ENCODE measurements around the gene FGD3. TPM values are rescaled to one million over a fixed set of nuclear protein-coding genes. Genes with fewer than 3 reads are reported as not detected.

Gene FGD3
- total RNA-seq, 1 experiment from 2014 or later, result 89.0 TPM

GRCh38 chr9:93026640-93027039 lies 79.3 kb downstream of the FGD3 start:
- CTCF ChIA-PET, result no interaction called here
- BruUV-seq (replicated peaks), result no TSS peak

GRCh38 chr9:93027750-93028149 lies 80.4 kb downstream of the FGD3 start:
- Histone ChIP-seq H3F3A (ENCODE audit: insufficient read depth, low read depth) (no peaks in the 10 kb centered on the region), H3K27ac (no peak overlapping the region), H3K27me3 (ENCODE audit: insufficient read depth, low read depth) (no peaks in the 10 kb centered on the region), H3K9me2 (ENCODE audit: insufficient read depth) (no peaks in the 10 kb centered on the region), H2AFZ (no peak overlapping the region), H3K9me3 (ENCODE audit: insufficient read depth, low read depth) (no peaks in the 10 kb centered on the region), H3K4me1 (replicated peaks; ENCODE audit: insufficient read depth) (no peaks in the 10 kb centered on the region), H3K79me2 (ENCODE audit: low read depth) (no peaks in the 10 kb centered on the region), H3K4me2 (no peak overlapping the region), H3K36me3 (ENCODE audit: low read depth) (no peaks in the 10 kb centered on the region), H3K4me3 (no peak overlapping the region), H4K20me1 (ENCODE audit: insufficient read depth) (no peaks in the 10 kb centered on the region)
- CTCF ChIA-PET, result no interaction called here
- TF ChIP-seq, protein P1, sequence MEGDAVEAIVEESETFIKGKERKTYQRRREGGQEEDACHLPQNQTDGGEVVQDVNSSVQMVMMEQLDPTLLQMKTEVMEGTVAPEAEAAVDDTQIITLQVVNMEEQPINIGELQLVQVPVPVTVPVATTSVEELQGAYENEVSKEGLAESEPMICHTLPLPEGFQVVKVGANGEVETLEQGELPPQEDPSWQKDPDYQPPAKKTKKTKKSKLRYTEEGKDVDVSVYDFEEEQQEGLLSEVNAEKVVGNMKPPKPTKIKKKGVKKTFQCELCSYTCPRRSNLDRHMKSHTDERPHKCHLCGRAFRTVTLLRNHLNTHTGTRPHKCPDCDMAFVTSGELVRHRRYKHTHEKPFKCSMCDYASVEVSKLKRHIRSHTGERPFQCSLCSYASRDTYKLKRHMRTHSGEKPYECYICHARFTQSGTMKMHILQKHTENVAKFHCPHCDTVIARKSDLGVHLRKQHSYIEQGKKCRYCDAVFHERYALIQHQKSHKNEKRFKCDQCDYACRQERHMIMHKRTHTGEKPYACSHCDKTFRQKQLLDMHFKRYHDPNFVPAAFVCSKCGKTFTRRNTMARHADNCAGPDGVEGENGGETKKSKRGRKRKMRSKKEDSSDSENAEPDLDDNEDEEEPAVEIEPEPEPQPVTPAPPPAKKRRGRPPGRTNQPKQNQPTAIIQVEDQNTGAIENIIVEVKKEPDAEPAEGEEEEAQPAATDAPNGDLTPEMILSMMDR (conservative IDR thresholded peaks at IDR 0.05), result no peak
- POLR2A ChIA-PET (ENCODE audit: unreplicated experiment), result interaction anchor here (0.7 kb wide), 2 partner anchors 115 to 195 kb away, joined by 12 read pairs; no protein-coding TSS in a partner anchor
- no TSS peak for BruUV-seq (replicated peaks)
- intact Hi-C loops (cut with micrococcal nuclease; ENCODE audit: unreplicated experiment), result no loop called here
- DNase-seq, result no peak

More at GRCh38 chr9:93026640-93027039, 79.3 kb downstream of the FGD3 start:
- intact Hi-C loops (cut with micrococcal nuclease; ENCODE audit: unreplicated experiment), result no loop called here
- H3K4me2 ChIP-seq, result no peak overlapping the region
- H3K4me1 ChIP-seq (replicated peaks; ENCODE audit: insufficient read depth), result no peaks in the 10 kb centered on the region
- POLR2A ChIA-PET (ENCODE audit: unreplicated experiment), result no interaction called here
- no peaks in the 10 kb centered on the region for H4K20me1 ChIP-seq (ENCODE audit: insufficient read depth)
- no peak for DNase-seq
- no peaks in the 10 kb centered on the region for H3K27me3 ChIP-seq (ENCODE audit: insufficient read depth, low read depth)
- H3K4me3 ChIP-seq, result no peak overlapping the region
- H3F3A ChIP-seq (ENCODE audit: insufficient read depth, low read depth), result no peaks in the 10 kb centered on the region
- no peaks in the 10 kb centered on the region for H3K9me3 ChIP-seq (ENCODE audit: insufficient read depth, low read depth)
- H3K27ac ChIP-seq, result no peak overlapping the region
- no peaks in the 10 kb centered on the region for H3K36me3 ChIP-seq (ENCODE audit: low read depth)
- no peaks in the 10 kb centered on the region for H3K9me2 ChIP-seq (ENCODE audit: insufficient read depth)
- no peak for TF ChIP-seq EZH2 (IDR thresholded peaks at IDR 0.05; ENCODE audit: low read depth)
- TF ChIP-seq, protein P1 (conservative IDR thresholded peaks at IDR 0.05), result no peak
- no peak overlapping the region for H2AFZ ChIP-seq
- H3K79me2 ChIP-seq (ENCODE audit: low read depth), result no peaks in the 10 kb centered on the region

- no peaks in the 10 kb centered on the region for H3K27me3 ChIP-seq (ENCODE audit: insufficient read depth, low read depth)
- no peaks in the 10 kb centered on the region for H3F3A ChIP-seq (ENCODE audit: insufficient read depth, low read depth)
- H3K27ac ChIP-seq, result no peak overlapping the region
- intact Hi-C loops (cut with micrococcal nuclease; ENCODE audit: unreplicated experiment), result no loop called here
- H3K9me3 ChIP-seq (ENCODE audit: insufficient read depth, low read depth), result no peaks in the 10 kb centered on the region
- ChIA-PET POLR2A (ENCODE audit: unreplicated experiment) (interaction anchor here (0.7 kb wide), 2 partner anchors 114 to 196 kb away, joined by 12 read pairs; no protein-coding TSS in a partner anchor), CTCF (interaction anchor here (0.6 kb wide), 1 partner anchor 14 kb away, joined by 17 read pairs; no protein-coding TSS in a partner anchor)
- no peaks in the 10 kb centered on the region for H3K79me2 ChIP-seq (ENCODE audit: low read depth)
- BruUV-seq (replicated peaks), result no TSS peak
- H3K9me2 ChIP-seq (ENCODE audit: insufficient read depth), result no peaks in the 10 kb centered on the region
- H3K36me3 ChIP-seq (ENCODE audit: low read depth), result no peaks in the 10 kb centered on the region
- H3K4me1 ChIP-seq (replicated peaks; ENCODE audit: insufficient read depth), result no peaks in the 10 kb centered on the region
- H3K4me2 ChIP-seq, result no peak overlapping the region
- no peaks in the 10 kb centered on the region for H4K20me1 ChIP-seq (ENCODE audit: insufficient read depth)
- no peak for TF ChIP-seq EZH2 (IDR thresholded peaks at IDR 0.05; ENCODE audit: low read depth)
- TF ChIP-seq, protein P1 (conservative IDR thresholded peaks at IDR 0.05), result no peak
- H3K4me3 ChIP-seq, result no peak overlapping the region
- DNase-seq, result no peak
- no peak overlapping the region for H2AFZ ChIP-seq
Observed at GRCh38 chr9:93028448-93029006, 81.2 kb downstream of the FGD3 start.
